SK-N-SH treated with all-trans-retinoic acid at 6 μM for 48 hours (cell line): Measurements from ENCODE around the gene CABLES1.

ENCODE experiments used
- ATAC-seq: fragments of 200-7000 bp; cut with Tn5 transposase; 3 replicates; pipeline ENCODE4 v1.9.1; 2020; ENCODE audit warnings: mild to moderate bottlenecking, moderate library complexity
- ARNTL ChIP-seq: fragments of 450-650 bp; formaldehyde crosslinking; IDR thresholded peaks from 2 replicates; pipeline ENCODE4 v1.5.0; 2020; ENCODE audit warnings: low read depth, mild to moderate bottlenecking, moderate library complexity, borderline replicate concordance
- BACH2 ChIP-seq: fragments of 250-450 bp; sonication (Bioruptor Pico); IDR thresholded peaks from 2 replicates; pipeline ENCODE4 v1.9.0; 2021; ENCODE audit warnings: mild to moderate bottlenecking, borderline replicate concordance
- CSDC2 ChIP-seq: fragments of 250-450 bp; sonication (Bioruptor Pico); IDR thresholded peaks from 2 replicates; pipeline ENCODE4 v1.5.0; 2020; ENCODE audit warnings: mild to moderate bottlenecking, moderate library complexity
- ESRRG ChIP-seq: fragments of 250-450 bp; sonication (Bioruptor Pico); IDR thresholded peaks from 2 replicates; pipeline ENCODE4 v1.6.1; 2021; ENCODE audit warnings: mild to moderate bottlenecking
- GLIS3 ChIP-seq: fragments of 250-450 bp; sonication (Bioruptor Pico); IDR thresholded peaks from 2 replicates; pipeline ENCODE4 v1.5.0; 2020; ENCODE audit warnings: mild to moderate bottlenecking, moderate library complexity
- ISL1 ChIP-seq: fragments of 250-450 bp; sonication (Bioruptor Pico); IDR thresholded peaks from 2 replicates; pipeline ENCODE4 v2.1.2; 2022; ENCODE audit warnings: mild to moderate bottlenecking, moderate library complexity
- OSR1 ChIP-seq: fragments of 250-450 bp; sonication (Bioruptor Pico); IDR thresholded peaks from 2 replicates; pipeline ENCODE4 v1.8.0; 2022; ENCODE audit warnings: moderate library complexity, mild to moderate bottlenecking, inconsistent platforms
- POU6F1 ChIP-seq: fragments of 250-450 bp; sonication (Bioruptor Pico); IDR thresholded peaks from 2 replicates; pipeline ENCODE4 v1.8.0; 2021; ENCODE audit warnings: low read depth, mild to moderate bottlenecking, moderate library complexity, borderline replicate concordance
- RARB ChIP-seq: fragments of 250-450 bp; sonication (Bioruptor Pico); IDR thresholded peaks from 2 replicates; pipeline ENCODE4 v1.8.0; 2021; ENCODE audit warnings: mild to moderate bottlenecking, moderate library complexity
- SNAI2 ChIP-seq: fragments of 250-450 bp; sonication (Bioruptor Pico); IDR thresholded peaks from 2 replicates; pipeline ENCODE4 v1.5.0; 2020; ENCODE audit warnings: mild to moderate bottlenecking, moderate library complexity
- TCF4 ChIP-seq: fragments of 250-450 bp; sonication (Bioruptor Pico); IDR thresholded peaks from 2 replicates; pipeline ENCODE4 v1.8.0; 2021; ENCODE audit warnings: mild to moderate bottlenecking, moderate library complexity, borderline replicate concordance
- ZC3H10 ChIP-seq: fragments of 250-450 bp; sonication (Bioruptor Pico); IDR thresholded peaks from 2 replicates; pipeline ENCODE4 v1.5.1; 2021; ENCODE audit warnings: mild to moderate bottlenecking, moderate library complexity
- ZFP3 ChIP-seq: fragments of 250-450 bp; sonication (Bioruptor Pico); IDR thresholded peaks from 2 replicates; pipeline ENCODE4 v1.5.0; 2020; ENCODE audit warnings: mild to moderate bottlenecking, moderate library complexity
- ZFP30 ChIP-seq: fragments of 450-650 bp; formaldehyde crosslinking; IDR thresholded peaks from 2 replicates; pipeline ENCODE4 v1.5.0; 2022; ENCODE audit warnings: mild to moderate bottlenecking, moderate library complexity
- ZNF565 ChIP-seq: fragments of 450-650 bp; formaldehyde crosslinking; conservative IDR thresholded peaks from 2 replicates; pipeline ENCODE4 v1.5.0; 2020; ENCODE audit warnings: low read depth, mild to moderate bottlenecking, moderate library complexity
- ZNF70 ChIP-seq: fragments of 450-650 bp; formaldehyde crosslinking; IDR thresholded peaks from 2 replicates; pipeline ENCODE4 v1.5.0; 2020; ENCODE audit warnings: mild to moderate bottlenecking, moderate library complexity
- ZNF8 ChIP-seq: fragments of 450-650 bp; formaldehyde crosslinking; IDR thresholded peaks from 2 replicates; pipeline ENCODE4 v1.5.0; 2020; ENCODE audit warnings: mild to moderate bottlenecking, moderate library complexity
- TF ChIP-seq, protein P1 (sequence below): fragments of 250-450 bp; sonication (Bioruptor Pico); IDR thresholded peaks from 2 replicates; pipeline ENCODE4 v1.5.1; 2021; ENCODE audit warnings: mild to moderate bottlenecking, moderate library complexity
- TF ChIP-seq, protein P2 (sequence below): fragments of 250-450 bp; sonication (Bioruptor Pico); IDR thresholded peaks from 2 replicates; pipeline ENCODE4 v1.8.0; 2020; ENCODE audit warnings: mild to moderate bottlenecking, moderate library complexity, borderline replicate concordance
- TF ChIP-seq, protein P3 (sequence below): fragments of 250-450 bp; sonication (Bioruptor Pico); IDR thresholded peaks from 2 replicates; pipeline ENCODE4 v1.5.0; 2020; ENCODE audit warnings: mild to moderate bottlenecking, moderate library complexity

The CABLES1 gene

GRCh38 chr18:23235336-23235735 is 100.1 kb downstream of the CABLES1 start (continued):
- TF ChIP-seq, protein P1, sequence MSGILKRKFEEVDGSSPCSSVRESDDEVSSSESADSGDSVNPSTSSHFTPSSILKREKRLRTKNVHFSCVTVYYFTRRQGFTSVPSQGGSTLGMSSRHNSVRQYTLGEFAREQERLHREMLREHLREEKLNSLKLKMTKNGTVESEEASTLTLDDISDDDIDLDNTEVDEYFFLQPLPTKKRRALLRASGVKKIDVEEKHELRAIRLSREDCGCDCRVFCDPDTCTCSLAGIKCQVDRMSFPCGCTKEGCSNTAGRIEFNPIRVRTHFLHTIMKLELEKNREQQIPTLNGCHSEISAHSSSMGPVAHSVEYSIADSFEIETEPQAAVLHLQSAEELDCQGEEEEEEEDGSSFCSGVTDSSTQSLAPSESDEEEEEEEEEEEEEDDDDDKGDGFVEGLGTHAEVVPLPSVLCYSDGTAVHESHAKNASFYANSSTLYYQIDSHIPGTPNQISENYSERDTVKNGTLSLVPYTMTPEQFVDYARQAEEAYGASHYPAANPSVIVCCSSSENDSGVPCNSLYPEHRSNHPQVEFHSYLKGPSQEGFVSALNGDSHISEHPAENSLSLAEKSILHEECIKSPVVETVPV (CRISPR knock-in tag) = no peak
- TF ChIP-seq ZC3H10 (CRISPR knock-in tag) (no peak), ARNTL (CRISPR knock-in tag) (no peak), ZFP30 (CRISPR knock-in tag) (no peak)

DNA sequence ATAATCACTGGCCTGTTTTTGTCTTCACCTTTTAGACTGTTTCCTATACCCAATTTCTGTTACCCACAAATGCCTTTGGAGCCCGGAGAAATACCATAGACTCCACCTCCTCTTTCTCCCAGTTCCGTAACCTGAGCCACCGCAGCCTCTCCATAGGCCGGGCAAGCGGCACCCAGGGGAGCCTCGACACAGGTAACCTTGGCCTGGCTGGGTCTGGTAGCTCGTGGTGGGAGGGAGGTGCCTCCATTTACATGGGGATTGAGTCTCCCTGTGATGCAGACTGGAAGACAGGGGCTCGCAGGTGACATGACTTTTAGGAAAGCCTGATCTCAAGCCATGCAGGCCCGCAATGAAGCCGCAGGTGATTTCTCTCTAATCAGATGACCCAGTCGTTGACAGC is 100.6 kb downstream of the CABLES1 start:
- ATAC-seq = no peak
- TF ChIP-seq, protein P2, sequence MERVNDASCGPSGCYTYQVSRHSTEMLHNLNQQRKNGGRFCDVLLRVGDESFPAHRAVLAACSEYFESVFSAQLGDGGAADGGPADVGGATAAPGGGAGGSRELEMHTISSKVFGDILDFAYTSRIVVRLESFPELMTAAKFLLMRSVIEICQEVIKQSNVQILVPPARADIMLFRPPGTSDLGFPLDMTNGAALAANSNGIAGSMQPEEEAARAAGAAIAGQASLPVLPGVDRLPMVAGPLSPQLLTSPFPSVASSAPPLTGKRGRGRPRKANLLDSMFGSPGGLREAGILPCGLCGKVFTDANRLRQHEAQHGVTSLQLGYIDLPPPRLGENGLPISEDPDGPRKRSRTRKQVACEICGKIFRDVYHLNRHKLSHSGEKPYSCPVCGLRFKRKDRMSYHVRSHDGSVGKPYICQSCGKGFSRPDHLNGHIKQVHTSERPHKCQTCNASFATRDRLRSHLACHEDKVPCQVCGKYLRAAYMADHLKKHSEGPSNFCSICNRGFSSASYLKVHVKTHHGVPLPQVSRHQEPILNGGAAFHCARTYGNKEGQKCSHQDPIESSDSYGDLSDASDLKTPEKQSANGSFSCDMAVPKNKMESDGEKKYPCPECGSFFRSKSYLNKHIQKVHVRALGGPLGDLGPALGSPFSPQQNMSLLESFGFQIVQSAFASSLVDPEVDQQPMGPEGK = no peak
- no peak for TF ChIP-seq ESRRG (CRISPR knock-in tag)
- no peak for TF ChIP-seq SNAI2
- no peak for TF ChIP-seq POU6F1
- no peak for TF ChIP-seq ISL1 (CRISPR knock-in tag)
- no peak for TF ChIP-seq TCF4 (CRISPR knock-in tag)
- no peak for TF ChIP-seq OSR1 (CRISPR knock-in tag)
- TF ChIP-seq ARNTL (CRISPR knock-in tag) = no peak
- no peak for TF ChIP-seq ZFP3 (CRISPR knock-in tag)
- no peak for TF ChIP-seq ZNF565 (CRISPR knock-in tag)
- TF ChIP-seq GLIS3 (CRISPR knock-in tag) = no peak
- no peak for TF ChIP-seq RARB (CRISPR knock-in tag)
- no peak for TF ChIP-seq BACH2
- no peak for TF ChIP-seq ZFP30 (CRISPR knock-in tag)
- TF ChIP-seq, protein P3, sequence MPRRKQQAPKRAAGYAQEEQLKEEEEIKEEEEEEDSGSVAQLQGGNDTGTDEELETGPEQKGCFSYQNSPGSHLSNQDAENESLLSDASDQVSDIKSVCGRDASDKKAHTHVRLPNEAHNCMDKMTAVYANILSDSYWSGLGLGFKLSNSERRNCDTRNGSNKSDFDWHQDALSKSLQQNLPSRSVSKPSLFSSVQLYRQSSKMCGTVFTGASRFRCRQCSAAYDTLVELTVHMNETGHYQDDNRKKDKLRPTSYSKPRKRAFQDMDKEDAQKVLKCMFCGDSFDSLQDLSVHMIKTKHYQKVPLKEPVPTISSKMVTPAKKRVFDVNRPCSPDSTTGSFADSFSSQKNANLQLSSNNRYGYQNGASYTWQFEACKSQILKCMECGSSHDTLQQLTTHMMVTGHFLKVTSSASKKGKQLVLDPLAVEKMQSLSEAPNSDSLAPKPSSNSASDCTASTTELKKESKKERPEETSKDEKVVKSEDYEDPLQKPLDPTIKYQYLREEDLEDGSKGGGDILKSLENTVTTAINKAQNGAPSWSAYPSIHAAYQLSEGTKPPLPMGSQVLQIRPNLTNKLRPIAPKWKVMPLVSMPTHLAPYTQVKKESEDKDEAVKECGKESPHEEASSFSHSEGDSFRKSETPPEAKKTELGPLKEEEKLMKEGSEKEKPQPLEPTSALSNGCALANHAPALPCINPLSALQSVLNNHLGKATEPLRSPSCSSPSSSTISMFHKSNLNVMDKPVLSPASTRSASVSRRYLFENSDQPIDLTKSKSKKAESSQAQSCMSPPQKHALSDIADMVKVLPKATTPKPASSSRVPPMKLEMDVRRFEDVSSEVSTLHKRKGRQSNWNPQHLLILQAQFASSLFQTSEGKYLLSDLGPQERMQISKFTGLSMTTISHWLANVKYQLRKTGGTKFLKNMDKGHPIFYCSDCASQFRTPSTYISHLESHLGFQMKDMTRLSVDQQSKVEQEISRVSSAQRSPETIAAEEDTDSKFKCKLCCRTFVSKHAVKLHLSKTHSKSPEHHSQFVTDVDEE (CRISPR knock-in tag) = no peak
- TF ChIP-seq ZNF8 = no peak
- TF ChIP-seq ZNF70 (CRISPR knock-in tag) = no peak

DNA sequence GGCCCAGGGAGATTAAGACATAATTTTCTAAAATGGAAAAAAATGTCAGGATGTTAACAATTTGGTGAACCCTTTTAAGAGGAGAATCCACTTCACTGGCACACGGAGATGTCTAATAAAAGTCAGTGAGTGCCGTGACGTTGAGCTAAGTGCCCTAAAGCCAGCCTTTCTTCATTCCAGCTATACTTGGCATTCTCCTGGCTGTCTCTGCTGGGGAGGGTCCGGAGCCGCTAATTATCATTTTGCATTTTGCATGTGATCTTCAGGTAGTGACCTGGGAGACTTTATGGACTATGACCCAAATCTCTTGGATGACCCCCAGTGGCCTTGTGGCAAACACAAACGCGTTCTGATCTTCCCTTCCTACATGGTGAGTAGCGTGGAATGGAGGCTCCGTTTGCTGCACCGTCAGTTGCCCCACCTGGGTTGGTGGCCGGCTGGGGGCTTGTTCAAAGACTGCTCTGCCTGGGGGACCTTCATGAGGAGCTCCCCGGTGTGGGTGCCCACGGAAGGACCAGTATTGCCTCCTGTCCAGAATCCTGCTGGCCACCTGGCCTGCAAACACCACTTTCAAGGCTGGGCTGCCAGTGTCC is 101.7 kb downstream of the CABLES1 start:
- no peak for ATAC-seq
- no peak for TF ChIP-seq BACH2
- TF ChIP-seq CSDC2 (CRISPR knock-in tag) = no peak
- no peak for TF ChIP-seq ZNF70 (CRISPR knock-in tag)
- TF ChIP-seq ESRRG (CRISPR knock-in tag) = no peak
- no peak for TF ChIP-seq ISL1 (CRISPR knock-in tag)
- TF ChIP-seq, protein P1 (CRISPR knock-in tag) = no peak
- TF ChIP-seq ZNF565 (CRISPR knock-in tag) = no peak
- TF ChIP-seq, all 23 proteins: peak for 0
